Stimulated activated CD8-positive, alpha-beta memory T cell treated with anti-CD3 and anti-CD28 coated beads, Interleukin-12 subunit alpha, Interleukin-12 subunit beta, amount 100 ng/mL, for 4 hours (primary cell): ENCODE data around the gene SLC16A12.

Experiments used
- DNase-seq: peaks from one replicate; pipeline ENCODE4 v3.0.0-alpha.2; 2020; ENCODE audit warnings: low read depth

Gene SLC16A12

GRCh38 chr10:89389254-89389653 is 146.1 kb downstream of the SLC16A12 start:
- DNase-seq: no peak

- DNase-seq: no peak
These were observed 146.6 kb downstream of the SLC16A12 start for GRCh38 chr10:89388806-89389205.

GRCh38 chr10:89384474-89385340 is 150.7 kb downstream of the SLC16A12 start:
- no peak for DNase-seq

GRCh38 chr10:89382757-89383156 is 152.6 kb downstream of the SLC16A12 start:
- no peak for DNase-seq
